K562 (cell line): ENCODE measurements around the gene EEPD1. TPM values are rescaled to one million over a fixed set of nuclear protein-coding genes. Genes with fewer than 3 reads are reported as not detected.

Source experiments
- CBFA2T2 ChIP-seq: fragments of 450-650 bp; conservative IDR thresholded peaks from 2 replicates; pipeline ENCODE4 v1.6.1; 2017; ENCODE audit warnings: mild to moderate bottlenecking
- FOXJ2 ChIP-seq: fragments of 200-800 bp; sonication (Bioruptor generic); IDR thresholded peaks from 2 replicates; pipeline ENCODE4 v1.6.1; 2016; ENCODE audit warnings: missing genetic modification characterization, missing compliant biosample characterization
- FOXM1 ChIP-seq, 2 experiments: fragments of 450-650 bp in 1 of 2; sonication (generic) in 1 of 2; formaldehyde crosslinking in 1 of 2; IDR thresholded peaks; 2 replicates each; pipeline versions ENCODE4 v1.6.1 to v1.9.0; 2017 to 2022; ENCODE audit warnings: low read depth in 2 of 2, mild to moderate bottlenecking in 2 of 2, missing genetic modification reagents in 1 of 2, moderate library complexity in 1 of 2
- GTF2F1 ChIP-seq: IDR thresholded peaks from 2 replicates; pipeline ENCODE4 v1.6.1; 2011; ENCODE audit warnings: low read depth, low read length, improper control_type of control experiment
- MAX ChIP-seq: sonication (generic); formaldehyde crosslinking; IDR thresholded peaks from 2 replicates; pipeline ENCODE4 v1.9.0; 2022; ENCODE audit warnings: mild to moderate bottlenecking, missing genetic modification reagents
- MBD1 ChIP-seq: fragments of 250-450 bp; sonication (Bioruptor Pico); IDR thresholded peaks from 2 replicates; pipeline ENCODE4 v1.8.0; 2022; ENCODE audit warnings: inconsistent platforms
- MXI1 ChIP-seq: IDR thresholded peaks from 2 replicates; pipeline ENCODE4 v1.6.1; 2011; ENCODE audit warnings: low read depth, mild to moderate bottlenecking, improper control_type of control experiment, low read length
- NFATC3 ChIP-seq: fragments of 450-650 bp; IDR thresholded peaks from 2 replicates; pipeline ENCODE4 v1.6.1; 2017; ENCODE audit warnings: mild to moderate bottlenecking
- PBX2 ChIP-seq, 2 experiments: IDR thresholded peaks in 1 of 2; conservative IDR thresholded peaks in 1 of 2; 2 replicates each; pipeline ENCODE4 v1.6.1; 2016; ENCODE audit warnings: low read depth in 2 of 2, mild to moderate bottlenecking in 1 of 2, missing compliant biosample characterization in 1 of 2, missing genetic modification characterization in 1 of 2, moderate library complexity in 1 of 2
- TAF9B ChIP-seq: fragments of 450-650 bp; IDR thresholded peaks from 2 replicates; pipeline ENCODE4 v1.6.1; 2018; ENCODE audit warnings: mild to moderate bottlenecking; ENCODE audit not compliant: partially characterized antibody
- TEAD1 ChIP-seq, 2 experiments: fragments of 450-650 bp in 1 of 2; sonication (generic) in 1 of 2; formaldehyde crosslinking; IDR thresholded peaks; 2 replicates each; pipeline versions ENCODE4 v1.4.0 to v1.8.0; 2020 to 2022; ENCODE audit warnings: mild to moderate bottlenecking in 2 of 2, missing genetic modification reagents in 1 of 2
- TRIM28 ChIP-seq: fragments of 450-650 bp; IDR thresholded peaks from 2 replicates; pipeline ENCODE4 v1.6.1; 2017
- ZNF318 ChIP-seq, 2 experiments: fragments of 450-650 bp; IDR thresholded peaks; 2 replicates each; pipeline ENCODE4 v1.6.1; 2016; ENCODE audit warnings: mild to moderate bottlenecking in 2 of 2, borderline replicate concordance in 1 of 2, low read depth in 1 of 2, moderate library complexity in 1 of 2
- polyA plus RNA-seq, 8 experiments: library from polyadenylated mRNA; depleted of rRNA in 4 of 8; stranded (reverse) in 5 of 8; unstranded in 3 of 8; fragments of >200 nt; fragmentation: Nextera tagmentation in 2 of 8; fragmentation: Illumina TruSeq in 1 of 8; extraction: Ambion mirVana in 2 of 8; extraction: Trizol in 1 of 8; gene quantifications; 2 replicates each; pipeline versions ENCODE4 v1.2.1 to v1.2.3, GENCODE V29; 2011 to 2014; ENCODE audit warnings: inconsistent platforms in 1 of 8, missing spikeins in 1 of 8
- total RNA-seq, 7 experiments: library from RNA; depleted of rRNA in 6 of 7; stranded (reverse); fragments of >200 nt in 6 of 7; fragmentation: Illumina TruSeq in 2 of 7; extraction: Trizol in 2 of 7; gene quantifications; 2 replicates each; pipeline versions ENCODE4 v1.2.1 to v1.2.3, GENCODE V29; 2011 to 2021; ENCODE audit warnings: low replicate concordance in 1 of 7

Gene EEPD1
- total and polyA plus RNA-seq, 9 of the 15 experiments (the other 6 are each of a cell fraction or from before 2014, with no cell fraction given) = 0.01 to 1.5 (median 0.74) TPM; not detected in 1

- TF ChIP-seq MAX (CRISPR knock-in tag) (no peak), FOXJ2 (no peak), FOXM1 (IDR thresholded peaks at IDR 0.05; ENCODE audit: low read depth) (no peak), FOXM1 (CRISPR knock-in tag; IDR thresholded peaks at IDR 0.05; ENCODE audit: low read depth) (no peak), MXI1 (no peak), TAF9B (no peak), TEAD1 (CRISPR knock-in tag; IDR thresholded peaks at IDR 0.05) (peak in 1 of 2 experiments; percentile 80; a peak in 2 of 4 replicates), GTF2F1 (no peak), CBFA2T2 (no peak), ZNF318 (IDR thresholded peaks at IDR 0.05; ENCODE audit: borderline replicate concordance in 1 of 2, low read depth in 1 of 2) (no peak), NFATC3 (no peak), PBX2 (CRISPR knock-in tag; IDR thresholded peaks at IDR 0.05; ENCODE audit: low read depth) (no peak), PBX2 (tag; conservative IDR thresholded peaks at IDR 0.05; ENCODE audit: low read depth) (peak; percentile 59; the same call in 1 of the 2 replicates), TRIM28 (no peak), MBD1 (no peak)
These were observed 64.3 kb downstream of the EEPD1 start (continued) for GRCh38 chr7:36217211-36217960.
